Measurements from ENCODE around the gene ABCC5.

ABCC5 gene

GRCh38 chr3:183873914-183874313 lies 143.8 kb downstream of the ABCC5 start:
- no peaks in the 10 kb centered on the region for H3K4me1 ChIP-seq (ENCODE audit: low read length)
- no peaks in the 10 kb centered on the region for H3K9me2 ChIP-seq (replicated peaks; ENCODE audit: insufficient read depth, low read length)
- H3K4me2 ChIP-seq (ENCODE audit: low read depth, low read length) = no peak overlapping the region
- H2AFZ ChIP-seq (ENCODE audit: low read length) = no peak overlapping the region
- H3K9me3 ChIP-seq (replicated peaks; ENCODE audit: insufficient read depth, low read length) = no peaks in the 10 kb centered on the region
- H3K27me3 ChIP-seq (replicated peaks; ENCODE audit: insufficient read depth, low read length) = no peaks in the 10 kb centered on the region
- peaks cover 2% of the 10 kb centered on the region; the same call in 1 of the 2 replicates for H4K20me1 ChIP-seq (ENCODE audit: insufficient read depth, low read length)
- H3K4me3 ChIP-seq (ENCODE audit: low read length) = no peak overlapping the region
- no peaks in the 10 kb centered on the region for H3K36me3 ChIP-seq (replicated peaks; ENCODE audit: insufficient read depth, low read length)
- no peaks in the 10 kb centered on the region for H3F3A ChIP-seq (ENCODE audit: insufficient read depth, low read length)
- no peak overlapping the region for H3K27ac ChIP-seq (ENCODE audit: low read length)
- TF ChIP-seq EZH2phosphoT487 (IDR thresholded peaks at IDR 0.05; ENCODE audit: low read length) = no peak
- TF ChIP-seq EZH2 (optimal IDR thresholded peaks at IDR 0.05; ENCODE audit: low read depth, low read length) = no peak
- no peak for TF ChIP-seq CTCF (IDR thresholded peaks at IDR 0.05; ENCODE audit: low read length)
- no peak overlapping the region for H3K9ac ChIP-seq (ENCODE audit: low read length)
- DNase-seq = no peak
- H3K79me2 ChIP-seq (ENCODE audit: low read length) = peaks cover 92% of the 10 kb centered on the region

GRCh38 chr3:183871541-183871940 lies 146.1 kb downstream of the ABCC5 start:
- peaks cover 80% of the 10 kb centered on the region for H3K79me2 ChIP-seq (ENCODE audit: low read length)
- H2AFZ ChIP-seq (ENCODE audit: low read length) = no peak overlapping the region
- no peak overlapping the region for H3K4me3 ChIP-seq (ENCODE audit: low read length)
- no peaks in the 10 kb centered on the region for H3F3A ChIP-seq (ENCODE audit: insufficient read depth, low read length)
- H4K20me1 ChIP-seq (ENCODE audit: insufficient read depth, low read length) = peaks cover 2% of the 10 kb centered on the region; the same call in 1 of the 2 replicates
- no peaks in the 10 kb centered on the region for H3K4me1 ChIP-seq (ENCODE audit: low read length)
- DNase-seq = no peak
- no peaks in the 10 kb centered on the region for H3K9me3 ChIP-seq (replicated peaks; ENCODE audit: insufficient read depth, low read length)
- TF ChIP-seq EZH2 (optimal IDR thresholded peaks at IDR 0.05; ENCODE audit: low read depth, low read length) (no peak), EZH2phosphoT487 (IDR thresholded peaks at IDR 0.05; ENCODE audit: low read length) (no peak), CTCF (IDR thresholded peaks at IDR 0.05; ENCODE audit: low read length) (no peak)
- H3K27me3 ChIP-seq (replicated peaks; ENCODE audit: insufficient read depth, low read length) = no peaks in the 10 kb centered on the region
- H3K36me3 ChIP-seq (replicated peaks; ENCODE audit: insufficient read depth, low read length) = no peaks in the 10 kb centered on the region
- H3K9ac ChIP-seq (ENCODE audit: low read length) = no peak overlapping the region
- no peaks in the 10 kb centered on the region for H3K9me2 ChIP-seq (replicated peaks; ENCODE audit: insufficient read depth, low read length)
- H3K27ac ChIP-seq (ENCODE audit: low read length) = no peak overlapping the region
- H3K4me2 ChIP-seq (ENCODE audit: low read depth, low read length) = no peak overlapping the region

GRCh38 chr3:183870563-183870962 lies 147.1 kb downstream of the ABCC5 start:
- peaks cover 72% of the 10 kb centered on the region for H3K79me2 ChIP-seq (ENCODE audit: low read length)
- no peaks in the 10 kb centered on the region for H3K4me1 ChIP-seq (ENCODE audit: low read length)
- no peak for TF ChIP-seq EZH2phosphoT487 (IDR thresholded peaks at IDR 0.05; ENCODE audit: low read length)
- no peak for TF ChIP-seq EZH2 (optimal IDR thresholded peaks at IDR 0.05; ENCODE audit: low read depth, low read length)
- TF ChIP-seq CTCF (IDR thresholded peaks at IDR 0.05; ENCODE audit: low read length) = no peak
- H3K9me2 ChIP-seq (replicated peaks; ENCODE audit: insufficient read depth, low read length) = no peaks in the 10 kb centered on the region
- H3K27ac ChIP-seq (ENCODE audit: low read length) = no peak overlapping the region
- peaks cover 2% of the 10 kb centered on the region; the same call in 1 of the 2 replicates for H4K20me1 ChIP-seq (ENCODE audit: insufficient read depth, low read length)
- H2AFZ ChIP-seq (ENCODE audit: low read length) = no peak overlapping the region
- no peak overlapping the region for H3K9ac ChIP-seq (ENCODE audit: low read length)
- no peaks in the 10 kb centered on the region for H3K27me3 ChIP-seq (replicated peaks; ENCODE audit: insufficient read depth, low read length)
- no peaks in the 10 kb centered on the region for H3F3A ChIP-seq (ENCODE audit: insufficient read depth, low read length)
- no peaks in the 10 kb centered on the region for H3K9me3 ChIP-seq (replicated peaks; ENCODE audit: insufficient read depth, low read length)
- H3K4me3 ChIP-seq (ENCODE audit: low read length) = no peak overlapping the region
- H3K4me2 ChIP-seq (ENCODE audit: low read depth, low read length) = no peak overlapping the region
- DNase-seq = no peak
- H3K36me3 ChIP-seq (replicated peaks; ENCODE audit: insufficient read depth, low read length) = no peaks in the 10 kb centered on the region

Data from MM.1S (cell line).